CD4-positive, alpha-beta T cell (primary cell): Measurements from ENCODE around the gene DBT. TPM values are rescaled to one million over a fixed set of nuclear protein-coding genes. Genes with fewer than 3 reads are reported as not detected.

ENCODE experiments used
- ATAC-seq: fragments of 200-7000 bp; cut with Tn5 transposase; one replicate; pipeline ENCODE4 v1.10.0; 2022; ENCODE audit warnings: mild to moderate bottlenecking; ENCODE audit not compliant: poor library complexity
- CTCF ChIA-PET: fragments of 350-600 bp; sonication (Branson Sonifier 250); formaldehyde crosslinking; loops from one replicate; lab custom pipeline; 2021; ENCODE audit warnings: antibody characterized with exemption, inconsistent platforms; lab: Charles Lee
- POLR2A ChIA-PET: fragments of 350-600 bp; sonication (Branson Sonifier 250); formaldehyde crosslinking; loops from one replicate; lab custom pipeline; 2021; ENCODE audit warnings: antibody characterized with exemption, inconsistent platforms; lab: Charles Lee
- DNase-seq, 14 experiments: peaks; one replicate each; pipeline ENCODE4 v3.0.0-alpha.2; 2013 to 2020; ENCODE audit warnings: mixed read lengths in 2 of 14
- H3K27ac ChIP-seq, 2 donors: one replicate each; pipeline versions ENCODE4 v1.5.1 to v1.7.0; 2013; ENCODE audit warnings: low read length in 2 of 2, low read depth in 1 of 2, mild to moderate bottlenecking in 1 of 2
- H3K27me3 ChIP-seq, 2 experiments: 1 replicate in 1 of 2; 2 replicates in 1 of 2; pipeline versions ENCODE4 v1.6.1 to v1.7.0; 2013; ENCODE audit warnings: low read length in 2 of 2, control low read depth in 1 of 2, mild to moderate bottlenecking in 1 of 2, moderate library complexity in 1 of 2; ENCODE audit not compliant: insufficient read depth in 2 of 2, control insufficient read depth in 1 of 2
- H3K36me3 ChIP-seq: one replicate; pipeline ENCODE4 v1.6.1; 2013; ENCODE audit warnings: low read length, control low read depth; ENCODE audit not compliant: insufficient read depth
- H3K4me1 ChIP-seq: one replicate; pipeline ENCODE4 v1.6.1; 2013; ENCODE audit warnings: low read length, control low read depth; ENCODE audit not compliant: insufficient read depth
- H3K4me3 ChIP-seq: one replicate; pipeline ENCODE4 v1.5.1; 2013; ENCODE audit warnings: mild to moderate bottlenecking, low read length, moderate library complexity
- H3K9me3 ChIP-seq, 2 experiments: 1 replicate in 1 of 2; 2 replicates in 1 of 2; pipeline versions ENCODE4 v1.6.1 to v1.7.0; 2013; ENCODE audit warnings: low read length in 2 of 2, mild to moderate bottlenecking in 2 of 2, control low read depth in 1 of 2, moderate library complexity in 1 of 2; ENCODE audit not compliant: control insufficient read depth in 1 of 2, insufficient read depth in 1 of 2
- H3K27ac Mint-ChIP-seq: one replicate; pipeline ENCODE4 v1.8.0; 2020; ENCODE audit warnings: mixed read lengths
- H3K27me3 Mint-ChIP-seq: one replicate; pipeline ENCODE4 v1.8.0; 2021; ENCODE audit warnings: mixed read lengths
- H3K36me3 Mint-ChIP-seq: one replicate; pipeline ENCODE4 v1.8.0; 2021; ENCODE audit warnings: low read depth, mixed read lengths
- H3K4me1 Mint-ChIP-seq: one replicate; pipeline ENCODE4 v1.8.0; 2021; ENCODE audit warnings: low read depth, mixed read lengths
- H3K4me3 Mint-ChIP-seq: one replicate; pipeline ENCODE4 v1.8.0; 2020; ENCODE audit warnings: mild to moderate bottlenecking, mixed read lengths
- H3K9me3 Mint-ChIP-seq: one replicate; pipeline ENCODE4 v1.8.0; 2020; ENCODE audit warnings: mixed read lengths
- intact Hi-C, 2 experiments: fragments of 100-400 bp; cut with DNase I in 1 of 2; cut with micrococcal nuclease in 1 of 2; formaldehyde crosslinking; loops; one replicate each; pipeline versions ENCODE4 v1.15.1 to v1.9.0; 2023 to 2025; cut with DNase I, micrococcal nuclease
- total RNA-seq, 174 experiments: library from RNA in 2 of 174; stranded (reverse) in 2 of 174; gene quantifications; one replicate each; pipeline ENCODE4 v1.2.3 and lab custom pipeline; 2021 to 2026
- TF ChIP-seq, protein P1 (sequence below): fragments of 200-600 bp; IDR thresholded peaks from one replicate; pipeline ENCODE4 v1.8.0; 2022; ENCODE audit warnings: antibody characterized with exemption, mild to moderate bottlenecking

Gene DBT
- total RNA-seq, 2 experiments from 2014 or later: 5.3 to 5.4 TPM

GRCh38 chr1:100164702-100165101 lies 84.9 kb downstream of the DBT start:
- CTCF ChIA-PET: no interaction called here
- no peak overlapping the region for H3K4me3 ChIP-seq

GRCh38 chr1:100164216-100164615 lies 85.4 kb downstream of the DBT start:
- TF ChIP-seq, protein P1, sequence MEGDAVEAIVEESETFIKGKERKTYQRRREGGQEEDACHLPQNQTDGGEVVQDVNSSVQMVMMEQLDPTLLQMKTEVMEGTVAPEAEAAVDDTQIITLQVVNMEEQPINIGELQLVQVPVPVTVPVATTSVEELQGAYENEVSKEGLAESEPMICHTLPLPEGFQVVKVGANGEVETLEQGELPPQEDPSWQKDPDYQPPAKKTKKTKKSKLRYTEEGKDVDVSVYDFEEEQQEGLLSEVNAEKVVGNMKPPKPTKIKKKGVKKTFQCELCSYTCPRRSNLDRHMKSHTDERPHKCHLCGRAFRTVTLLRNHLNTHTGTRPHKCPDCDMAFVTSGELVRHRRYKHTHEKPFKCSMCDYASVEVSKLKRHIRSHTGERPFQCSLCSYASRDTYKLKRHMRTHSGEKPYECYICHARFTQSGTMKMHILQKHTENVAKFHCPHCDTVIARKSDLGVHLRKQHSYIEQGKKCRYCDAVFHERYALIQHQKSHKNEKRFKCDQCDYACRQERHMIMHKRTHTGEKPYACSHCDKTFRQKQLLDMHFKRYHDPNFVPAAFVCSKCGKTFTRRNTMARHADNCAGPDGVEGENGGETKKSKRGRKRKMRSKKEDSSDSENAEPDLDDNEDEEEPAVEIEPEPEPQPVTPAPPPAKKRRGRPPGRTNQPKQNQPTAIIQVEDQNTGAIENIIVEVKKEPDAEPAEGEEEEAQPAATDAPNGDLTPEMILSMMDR: no peak
- no peaks in the 10 kb centered on the region for H3K9me3 ChIP-seq
- H3K27ac ChIP-seq: no peak overlapping the region
- no peaks in the 10 kb centered on the region for H3K4me1 Mint-ChIP-seq
- H3K27ac Mint-ChIP-seq: no peak overlapping the region
- no peaks in the 10 kb centered on the region for H3K36me3 ChIP-seq
- POLR2A ChIA-PET: no interaction called here
- CTCF ChIA-PET: interaction anchor here (1.3 kb wide), 1 partner anchor 12 kb away, joined by 4 read pairs; no protein-coding TSS in a partner anchor
- H3K4me3 ChIP-seq: no peak overlapping the region
- no peaks in the 10 kb centered on the region for H3K36me3 Mint-ChIP-seq
- H3K4me1 ChIP-seq: no peaks in the 10 kb centered on the region
- no peaks in the 10 kb centered on the region for H3K27me3 ChIP-seq
- no peak for DNase-seq
- no peaks in the 10 kb centered on the region for H3K27me3 Mint-ChIP-seq
- H3K9me3 Mint-ChIP-seq: no peaks in the 10 kb centered on the region
- intact Hi-C loops: no loop called here
- no peak overlapping the region for H3K4me3 Mint-ChIP-seq
- ATAC-seq: no peak

More at GRCh38 chr1:100164702-100165101, 84.9 kb downstream of the DBT start:
- Histone ChIP-seq H3K36me3 (no peaks in the 10 kb centered on the region), H3K9me3 (no peaks in the 10 kb centered on the region), H3K4me1 (no peaks in the 10 kb centered on the region), H3K27ac (no peak overlapping the region), H3K27me3 (no peaks in the 10 kb centered on the region)
- POLR2A ChIA-PET: no interaction called here
- ATAC-seq (no peak), DNase-seq (no peak)
- intact Hi-C loops: no loop called here
- no peaks in the 10 kb centered on the region for H3K36me3 Mint-ChIP-seq
- H3K9me3 Mint-ChIP-seq: no peaks in the 10 kb centered on the region
- H3K27me3 Mint-ChIP-seq: no peaks in the 10 kb centered on the region
- H3K4me1 Mint-ChIP-seq: no peaks in the 10 kb centered on the region
- no peak overlapping the region for H3K27ac Mint-ChIP-seq
- H3K4me3 Mint-ChIP-seq: no peak overlapping the region
- TF ChIP-seq, protein P1: no peak

DNA sequence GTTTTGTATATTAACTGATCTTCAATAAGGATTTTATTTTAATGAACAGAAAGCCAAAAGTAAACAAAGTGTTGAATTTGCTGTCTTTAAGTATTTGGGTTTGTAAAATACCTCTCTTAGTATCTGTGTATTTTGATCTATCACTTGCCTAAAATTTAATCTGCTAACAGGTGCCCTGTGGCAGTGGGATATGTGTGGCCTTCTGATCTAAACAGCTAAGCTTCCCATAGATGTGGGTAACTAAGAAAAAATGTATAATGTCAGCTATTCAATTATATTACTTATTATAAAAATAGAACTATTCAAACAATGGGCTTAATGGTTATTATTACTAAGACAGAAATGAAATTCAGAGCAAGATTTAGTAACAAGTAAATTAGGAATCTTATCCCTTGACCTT lies 86.8 kb downstream of the DBT start:
- ATAC-seq: no peak

More for the DNA sequence above, 86.8 kb downstream of the DBT start:
- H3K9me3 Mint-ChIP-seq: no peaks in the 10 kb centered on the region
- H3K36me3 Mint-ChIP-seq: no peaks in the 10 kb centered on the region
- H3K4me1 Mint-ChIP-seq: no peaks in the 10 kb centered on the region
- Histone ChIP-seq H3K4me3 (no peak overlapping the region), H3K4me1 (no peaks in the 10 kb centered on the region), H3K27me3 (no peaks in the 10 kb centered on the region), H3K36me3 (no peaks in the 10 kb centered on the region), H3K27ac (no peak overlapping the region), H3K9me3 (no peaks in the 10 kb centered on the region)
- DNase-seq: no peak
- intact Hi-C loops: no loop called here
- H3K4me3 Mint-ChIP-seq: no peak overlapping the region
- CTCF ChIA-PET: interaction anchor here (1.3 kb wide), 1 partner anchor 10 kb away, joined by 4 read pairs; no protein-coding TSS in a partner anchor
- TF ChIP-seq, protein P1: no peak
- H3K27me3 Mint-ChIP-seq: no peaks in the 10 kb centered on the region
- H3K27ac Mint-ChIP-seq: no peak overlapping the region
- POLR2A ChIA-PET: no interaction called here
